K562 (cell line): ENCODE results near the gene SLC35E2B. TPM values are rescaled to one million over a fixed set of nuclear protein-coding genes. Genes with fewer than 3 reads are reported as not detected.

ENCODE experiments used
- ATAC-seq: fragments of 200-7000 bp; cut with Tn5 transposase; 3 replicates; pipeline ENCODE4 v1.9.1; 2020; ENCODE audit warnings: moderate library complexity
- BruUV-seq: library from RNA; stranded (reverse); fragments of 400-500 nt; replicated peaks from 2 replicates; lab custom pipeline; 2021; lab: Mats Ljungman, UMichigan
- CTCF ChIA-PET: fragments of 300-600 bp; formaldehyde crosslinking; extraction: SDS; loops from one replicate; lab custom pipeline; 2021; ENCODE audit warnings: low intra/inter-chr PET ratio; lab: Yijun Ruan, JAX
- POLR2A ChIA-PET: fragments of 300-600, 350-650 bp; sonication (Branson Sonifier 250); formaldehyde crosslinking; extraction: SDS; loops from one replicate; lab custom pipeline; 2021; ENCODE audit warnings: antibody characterized with exemption, inconsistent platforms; lab: Yijun Ruan, JAX
- DNase-seq, 4 experiments: peaks; one replicate each; pipeline versions ENCODE4 v3.0.0 to v3.0.0-alpha.2; 2011 to 2018; ENCODE audit warnings: low spot score in 3 of 4, mixed read lengths in 3 of 4; ENCODE audit errors: extremely low read depth in 1 of 4
- FAIRE-seq: peaks from 2 replicates; lab custom pipeline; 2011; peaks lifted over from hg19 to GRCh38; lab: Jason Lieb, UNC
- H2AFZ ChIP-seq: 2 replicates; pipeline ENCODE4 v1.6.0; 2011; ENCODE audit warnings: low read depth, low read length, control low read depth, inconsistent platforms
- H3K27ac ChIP-seq: fragments of 200-600 bp; 3 replicates; pipeline ENCODE4 v1.8.0; 2011; ENCODE audit warnings: low read depth, mild to moderate bottlenecking, control low read depth, inconsistent platforms, low read length, moderate library complexity, mixed read lengths; ENCODE audit errors: extremely low read depth
- H3K27me3 ChIP-seq, 2 experiments: fragments of 300-600 bp in 1 of 2; 2 replicates in 1 of 2; 3 replicates in 1 of 2; pipeline versions ENCODE4 v1.6.0 to v1.8.0; 2011; ENCODE audit warnings: inconsistent platforms in 2 of 2, low read length in 2 of 2, mild to moderate bottlenecking in 1 of 2, mixed read lengths in 1 of 2, moderate library complexity in 1 of 2; ENCODE audit not compliant: control insufficient read depth in 2 of 2, insufficient read depth in 2 of 2
- H3K36me3 ChIP-seq: fragments of 300-600 bp; 3 replicates; pipeline ENCODE4 v1.8.0; 2011; ENCODE audit warnings: mild to moderate bottlenecking, low read length, inconsistent platforms; ENCODE audit not compliant: control insufficient read depth, insufficient read depth
- H3K4me1 ChIP-seq, 2 experiments: fragments of 200-600 bp in 1 of 2; replicated peaks in 1 of 2; 2 replicates in 1 of 2; 3 replicates in 1 of 2; pipeline versions ENCODE4 v1.5.1 to v1.8.0; 2011; ENCODE audit warnings: inconsistent platforms in 2 of 2, low read length in 2 of 2, mild to moderate bottlenecking in 1 of 2, mixed read lengths in 1 of 2, moderate library complexity in 1 of 2; ENCODE audit not compliant: control insufficient read depth in 2 of 2, insufficient read depth in 2 of 2
- H3K4me2 ChIP-seq: 2 replicates; pipeline ENCODE4 v1.6.1; 2011; ENCODE audit warnings: low read length, control low read depth, inconsistent platforms, mixed read lengths; ENCODE audit not compliant: insufficient read depth
- H3K4me3 ChIP-seq: fragments of 200-600 bp; sonication (generic), shearing (Covaris generic); 2 replicates; pipeline ENCODE4 v1.5.1; 2016; ENCODE audit warnings: control low read depth, inconsistent platforms
- H3K79me2 ChIP-seq: fragments of 200-600 bp; 3 replicates; pipeline ENCODE4 v1.8.0; 2011; ENCODE audit warnings: low read length, inconsistent platforms; ENCODE audit not compliant: control insufficient read depth, insufficient read depth
- H3K9ac ChIP-seq, 2 experiments: 2 replicates each; pipeline versions ENCODE4 v1.6.0 to v1.6.1; 2011; ENCODE audit warnings: low read depth in 2 of 2, low read length in 2 of 2, control low read depth in 1 of 2, inconsistent platforms in 1 of 2, mild to moderate bottlenecking in 1 of 2, mixed read lengths in 1 of 2; ENCODE audit not compliant: insufficient read depth in 1 of 2
- H3K9me1 ChIP-seq: one replicate; pipeline ENCODE4 v1.6.0; 2011; ENCODE audit warnings: inconsistent platforms, mild to moderate bottlenecking, low read length, moderate library complexity; ENCODE audit not compliant: control insufficient read depth, insufficient read depth
- H3K9me3 ChIP-seq: replicated peaks from 2 replicates; pipeline ENCODE4 v1.5.1; 2011; ENCODE audit warnings: low read depth, low read length, inconsistent platforms; ENCODE audit not compliant: control insufficient read depth, insufficient read depth
- H4K20me1 ChIP-seq: replicated peaks from 2 replicates; pipeline ENCODE4 v1.6.1; 2011; ENCODE audit warnings: low read length, inconsistent platforms, mixed read lengths; ENCODE audit not compliant: control insufficient read depth, insufficient read depth
- E2F6 ChIP-seq, 2 experiments: IDR thresholded peaks; 2 replicates each; pipeline ENCODE4 v1.6.1; 2011; ENCODE audit warnings: borderline replicate concordance in 1 of 2, control low read depth in 1 of 2, low read depth in 1 of 2, low read length in 1 of 2, mild to moderate bottlenecking in 1 of 2, mixed read lengths in 1 of 2, moderate library complexity in 1 of 2; ENCODE audit not compliant: insufficient read depth in 1 of 2, insufficient read length in 1 of 2, poor library complexity in 1 of 2, severe bottlenecking in 1 of 2; ENCODE audit errors: extremely low read depth in 1 of 2
- HNRNPK ChIP-seq: fragments of 200-400 bp; formaldehyde crosslinking; IDR thresholded peaks from one replicate; pipeline ENCODE4 v1.6.1; 2018; ENCODE audit warnings: mild to moderate bottlenecking, low read depth, low read length; ENCODE audit not compliant: poor library complexity, severe bottlenecking
- ZBED1 ChIP-seq: IDR thresholded peaks from 2 replicates; pipeline ENCODE4 v1.6.1; 2014
- WGBS: fragments of 100-300 bp; shearing (Covaris generic); methylation state at CpG from one replicate; pipeline ENCODE4 v1.1.6; 2016; ENCODE audit warnings: low coverage, mixed read lengths; ENCODE audit not compliant: insufficient coverage; ENCODE audit errors: missing lambda C conversion rate; 5-methylcytosine and 5-hydroxymethylcytosine counted together
- in situ Hi-C: fragments of 300-500 bp; cut with MboI; formaldehyde crosslinking; loops from 4 replicates; pipeline ENCODE4 v1.15.0; 2018; ENCODE audit warnings: inconsistent platforms, mixed read lengths
- intact Hi-C: fragments of 100-400 bp; cut with micrococcal nuclease; formaldehyde crosslinking; loops from 2 replicates; pipeline ENCODE4 v1.14.2; 2022
- polyA plus RNA-seq, 8 experiments: library from polyadenylated mRNA; depleted of rRNA in 4 of 8; stranded (reverse) in 5 of 8; unstranded in 3 of 8; fragments of >200 nt; fragmentation: Nextera tagmentation in 2 of 8; fragmentation: Illumina TruSeq in 1 of 8; extraction: Ambion mirVana in 2 of 8; extraction: Trizol in 1 of 8; gene quantifications; 2 replicates each; pipeline versions ENCODE4 v1.2.1 to v1.2.3, GENCODE V29; 2011 to 2014; ENCODE audit warnings: inconsistent platforms in 1 of 8, missing spikeins in 1 of 8
- total RNA-seq, 7 experiments: library from RNA; depleted of rRNA in 6 of 7; stranded (reverse); fragments of >200 nt in 6 of 7; fragmentation: Illumina TruSeq in 2 of 7; extraction: Trizol in 2 of 7; gene quantifications; 2 replicates each; pipeline versions ENCODE4 v1.2.1 to v1.2.3, GENCODE V29; 2011 to 2021; ENCODE audit warnings: low replicate concordance in 1 of 7

Gene SLC35E2B
- total and polyA plus RNA-seq, 9 of the 15 experiments (the other 6 are each of a cell fraction or from before 2014, with no cell fraction given): 4.7 to 44.6 (median 20.7) TPM

GRCh38 chr1:1618396-1619068 is 74.1 kb downstream of the SLC35E2B start:
- CTCF ChIA-PET: interaction anchor here (0.6 kb wide), 1 partner anchor 64 kb away, joined by 3 read pairs; no protein-coding TSS in a partner anchor
- no peak for DNase-seq
- POLR2A ChIA-PET: interaction anchor here (0.6 to 1.4 kb wide), 3 partner anchors 15 to 277 kb away, joined by 3 to 4 read pairs (median 3); no protein-coding TSS in a partner anchor
- no peak overlapping the region for H3K4me2 ChIP-seq
- BruUV-seq: no TSS peak
- no peaks in the 10 kb centered on the region for H3K9me1 ChIP-seq
- no peak for TF ChIP-seq HNRNPK
- no peak for TF ChIP-seq E2F6 (IDR thresholded peaks at IDR 0.05; ENCODE audit: borderline replicate concordance in 1 of 2, extremely low read depth in 1 of 2, insufficient read depth in 1 of 2, insufficient read length in 1 of 2, low read depth in 1 of 2, low read length in 1 of 2, poor library complexity in 1 of 2, severe bottlenecking in 1 of 2)
- no peak for TF ChIP-seq ZBED1
- no peak overlapping the region for H3K9ac ChIP-seq
- peaks cover 9% of the 10 kb centered on the region; the same call in 2 of the 3 replicates for H3K36me3 ChIP-seq
- no peak overlapping the region for H3K4me3 ChIP-seq
- H3K79me2 ChIP-seq: peaks cover 29% of the 10 kb centered on the region
- H2AFZ ChIP-seq: no peak overlapping the region
- no peaks in the 10 kb centered on the region for H3K9me3 ChIP-seq
- in situ Hi-C loops: no loop called here
- no peak for ATAC-seq
- 84% methylated on average over 9 of the region's 9 CpGs for WGBS
- intact Hi-C loops: no loop called here
- H3K4me1 ChIP-seq: peaks cover 13 to 90% of the 10 kb centered on the region in 2 experiments; a peak in 4 of 5 replicates
- H4K20me1 ChIP-seq: peaks cover 24% of the 10 kb centered on the region; the same call in 1 of the 2 replicates
- FAIRE-seq: no peak
- no peak overlapping the region for H3K27ac ChIP-seq
- H3K27me3 ChIP-seq: no peaks in the 10 kb centered on the region
